ENCODE results near the gene NRTN.

DNA sequence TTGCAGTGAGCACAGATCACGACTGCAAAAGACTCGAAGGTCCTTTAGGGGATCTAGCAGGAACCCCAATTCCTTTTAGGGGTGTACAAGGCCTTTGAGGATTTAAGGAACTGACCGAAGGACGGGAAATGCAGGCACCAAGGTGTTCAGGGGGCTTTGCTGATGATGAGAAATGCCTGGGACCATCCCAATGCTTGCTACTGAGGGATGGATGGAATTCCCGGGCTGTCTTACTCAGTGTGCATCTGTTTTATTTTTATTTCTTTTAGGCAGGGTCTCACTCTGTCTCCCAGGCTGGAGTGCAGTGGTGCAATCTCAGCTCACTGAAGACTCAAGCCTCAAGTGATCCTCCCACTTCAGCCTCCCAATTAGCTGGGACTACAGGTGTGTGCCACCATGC lies 31.6 kb upstream of the NRTN start:
- TF ChIP-seq TAF1 (conservative IDR thresholded peaks at IDR 0.05) (no peak), SP1 (IDR thresholded peaks at IDR 0.05) (no peak), JUND (IDR thresholded peaks at IDR 0.05) (no peak), RAD21 (IDR thresholded peaks at IDR 0.05) (no peak), YY1 (IDR thresholded peaks at IDR 0.05) (no peak), EGR1 (IDR thresholded peaks at IDR 0.05; ENCODE audit: low read depth in 2 of 2) (no peak), RXRA (IDR thresholded peaks at IDR 0.05) (no peak), GABPA (IDR thresholded peaks at IDR 0.05 in 1 of 2, conservative IDR thresholded peaks at IDR 0.05 in 1 of 2) (no peak)
- TF ChIP-seq, protein P1, sequence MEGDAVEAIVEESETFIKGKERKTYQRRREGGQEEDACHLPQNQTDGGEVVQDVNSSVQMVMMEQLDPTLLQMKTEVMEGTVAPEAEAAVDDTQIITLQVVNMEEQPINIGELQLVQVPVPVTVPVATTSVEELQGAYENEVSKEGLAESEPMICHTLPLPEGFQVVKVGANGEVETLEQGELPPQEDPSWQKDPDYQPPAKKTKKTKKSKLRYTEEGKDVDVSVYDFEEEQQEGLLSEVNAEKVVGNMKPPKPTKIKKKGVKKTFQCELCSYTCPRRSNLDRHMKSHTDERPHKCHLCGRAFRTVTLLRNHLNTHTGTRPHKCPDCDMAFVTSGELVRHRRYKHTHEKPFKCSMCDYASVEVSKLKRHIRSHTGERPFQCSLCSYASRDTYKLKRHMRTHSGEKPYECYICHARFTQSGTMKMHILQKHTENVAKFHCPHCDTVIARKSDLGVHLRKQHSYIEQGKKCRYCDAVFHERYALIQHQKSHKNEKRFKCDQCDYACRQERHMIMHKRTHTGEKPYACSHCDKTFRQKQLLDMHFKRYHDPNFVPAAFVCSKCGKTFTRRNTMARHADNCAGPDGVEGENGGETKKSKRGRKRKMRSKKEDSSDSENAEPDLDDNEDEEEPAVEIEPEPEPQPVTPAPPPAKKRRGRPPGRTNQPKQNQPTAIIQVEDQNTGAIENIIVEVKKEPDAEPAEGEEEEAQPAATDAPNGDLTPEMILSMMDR (IDR thresholded peaks at IDR 0.05; ENCODE audit: low read depth, low read length, missing input control): no peak
- TF ChIP-seq, protein P2, sequence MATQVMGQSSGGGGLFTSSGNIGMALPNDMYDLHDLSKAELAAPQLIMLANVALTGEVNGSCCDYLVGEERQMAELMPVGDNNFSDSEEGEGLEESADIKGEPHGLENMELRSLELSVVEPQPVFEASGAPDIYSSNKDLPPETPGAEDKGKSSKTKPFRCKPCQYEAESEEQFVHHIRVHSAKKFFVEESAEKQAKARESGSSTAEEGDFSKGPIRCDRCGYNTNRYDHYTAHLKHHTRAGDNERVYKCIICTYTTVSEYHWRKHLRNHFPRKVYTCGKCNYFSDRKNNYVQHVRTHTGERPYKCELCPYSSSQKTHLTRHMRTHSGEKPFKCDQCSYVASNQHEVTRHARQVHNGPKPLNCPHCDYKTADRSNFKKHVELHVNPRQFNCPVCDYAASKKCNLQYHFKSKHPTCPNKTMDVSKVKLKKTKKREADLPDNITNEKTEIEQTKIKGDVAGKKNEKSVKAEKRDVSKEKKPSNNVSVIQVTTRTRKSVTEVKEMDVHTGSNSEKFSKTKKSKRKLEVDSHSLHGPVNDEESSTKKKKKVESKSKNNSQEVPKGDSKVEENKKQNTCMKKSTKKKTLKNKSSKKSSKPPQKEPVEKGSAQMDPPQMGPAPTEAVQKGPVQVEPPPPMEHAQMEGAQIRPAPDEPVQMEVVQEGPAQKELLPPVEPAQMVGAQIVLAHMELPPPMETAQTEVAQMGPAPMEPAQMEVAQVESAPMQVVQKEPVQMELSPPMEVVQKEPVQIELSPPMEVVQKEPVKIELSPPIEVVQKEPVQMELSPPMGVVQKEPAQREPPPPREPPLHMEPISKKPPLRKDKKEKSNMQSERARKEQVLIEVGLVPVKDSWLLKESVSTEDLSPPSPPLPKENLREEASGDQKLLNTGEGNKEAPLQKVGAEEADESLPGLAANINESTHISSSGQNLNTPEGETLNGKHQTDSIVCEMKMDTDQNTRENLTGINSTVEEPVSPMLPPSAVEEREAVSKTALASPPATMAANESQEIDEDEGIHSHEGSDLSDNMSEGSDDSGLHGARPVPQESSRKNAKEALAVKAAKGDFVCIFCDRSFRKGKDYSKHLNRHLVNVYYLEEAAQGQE (IDR thresholded peaks at IDR 0.05): no peak
- TF ChIP-seq, protein P3, sequence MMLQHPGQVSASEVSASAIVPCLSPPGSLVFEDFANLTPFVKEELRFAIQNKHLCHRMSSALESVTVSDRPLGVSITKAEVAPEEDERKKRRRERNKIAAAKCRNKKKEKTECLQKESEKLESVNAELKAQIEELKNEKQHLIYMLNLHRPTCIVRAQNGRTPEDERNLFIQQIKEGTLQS (IDR thresholded peaks at IDR 0.05): no peak

All from liver (tissue), 3 donors.